ENCODE measurements around the gene DGKQ. TPM values are rescaled to one million over a fixed set of nuclear protein-coding genes. Genes with fewer than 3 reads are reported as not detected.
A peak's percentile ranks its signal among the peaks of the same experiment; 100 is the strongest.

DGKQ gene
- total and polyA plus RNA-seq, 2 of the 8 experiments (the other 6 are each of a cell fraction or from before 2014, with no cell fraction given) = 7.3 to 9.7 TPM

GRCh38 chr4:1019320-1019719 is 46.0 kb upstream of the DGKQ start:
- peaks cover 2 to 14% of the 10 kb centered on the region in 2 experiments for H4K20me1 ChIP-seq (replicated peaks in 1 of 2; ENCODE audit: control insufficient read depth in 1 of 2, insufficient read depth in 2 of 2, low read length in 2 of 2)
- no peaks in the 10 kb centered on the region for H3K23me2 ChIP-seq (ENCODE audit: low read depth, low read length)
- no peak overlapping the region for H3K4me2 ChIP-seq (ENCODE audit: insufficient read depth in 1 of 2, low read depth in 2 of 2, low read length in 2 of 2)
- no peak overlapping the region; the same call in 1 of the 2 replicates for H3K18ac ChIP-seq (ENCODE audit: extremely low read depth, low read length)
- H3K14ac ChIP-seq (ENCODE audit: insufficient read length) = no peak overlapping the region
- no peaks in the 10 kb centered on the region for H3K27me3 ChIP-seq (replicated peaks in 1 of 4; ENCODE audit: control insufficient read depth in 3 of 4, extremely low read depth in 1 of 4, insufficient read depth in 3 of 4, low read length in 3 of 4)
- WGBS, 2 experiments (ENCODE audit: extremely low coverage in 1 of 2, insufficient coverage in 1 of 2, insufficient read length in 1 of 2, insufficient replicate concordance in 2 of 2, low coverage in 1 of 2, low lambda C conversion rate in 2 of 2, missing lambda C conversion rate in 1 of 2) = 84% methylated on average over 9 of the region's 9 CpGs; no CpG with 5 or more reads in 1 of the 2 experiments
- H2BK15ac ChIP-seq (ENCODE audit: low read length) = no peak overlapping the region
- H3K79me2 ChIP-seq (ENCODE audit: control insufficient read depth in 1 of 2, insufficient read depth in 2 of 2, low read length in 2 of 2) = no peaks in the 10 kb centered on the region
- peak overlapping the region; percentile 68; the same call in 1 of the 2 replicates for H4K8ac ChIP-seq (ENCODE audit: extremely low read depth, insufficient read depth, low read length)
- peaks cover 6% of the 10 kb centered on the region for H3K79me1 ChIP-seq (ENCODE audit: low read depth, low read length)
- FAIRE-seq (no peak), DNase-seq (ENCODE audit: low read depth in 1 of 2, low spot score in 2 of 2) (no peak)
- no peak overlapping the region for H3K4ac ChIP-seq (replicated peaks; ENCODE audit: insufficient read length, low read depth, low read length)
- no peak for TF ChIP-seq RAD21 (IDR thresholded peaks at IDR 0.05 in 1 of 2, conservative IDR thresholded peaks at IDR 0.05 in 1 of 2; ENCODE audit: low read depth in 2 of 2, low read length in 2 of 2)
- no peak for TF ChIP-seq CHD1 (IDR thresholded peaks at IDR 0.05; ENCODE audit: low read depth, low read length)
- TF ChIP-seq NANOG (IDR thresholded peaks at IDR 0.05; ENCODE audit: insufficient read depth, low read depth, low read length, poor library complexity, severe bottlenecking) = no peak
- TF ChIP-seq TAF1 (IDR thresholded peaks at IDR 0.05; ENCODE audit: low read depth, low read length) = no peak
- no peak for TF ChIP-seq USF2 (IDR thresholded peaks at IDR 0.05; ENCODE audit: low read length)
- no peak for TF ChIP-seq EP300 (IDR thresholded peaks at IDR 0.05; ENCODE audit: borderline replicate concordance in 1 of 2, low read depth in 2 of 2, low read length in 2 of 2)
- no peak for TF ChIP-seq FOSL1 (IDR thresholded peaks at IDR 0.05; ENCODE audit: insufficient read depth, low read depth, low read length)
- TF ChIP-seq SAP30 (IDR thresholded peaks at IDR 0.05; ENCODE audit: insufficient read depth, insufficient replicate concordance, low read length) = no peak
- no peak for TF ChIP-seq ATF2 (IDR thresholded peaks at IDR 0.05; ENCODE audit: low read length)
- no peak overlapping the region for H2BK20ac ChIP-seq (ENCODE audit: low read length)
- no peak overlapping the region; the same call in 1 of the 2 replicates for H2BK12ac ChIP-seq (ENCODE audit: low read depth, low read length)
- no peak overlapping the region for H3K27ac ChIP-seq (ENCODE audit: low read depth, low read length)
- peak overlapping the region; percentile 75; the same call in 1 of the 2 replicates for H2AK5ac ChIP-seq (ENCODE audit: low read depth, low read length)
- H3K23ac ChIP-seq (ENCODE audit: insufficient read length) = no peak overlapping the region
- no peak overlapping the region for H4K91ac ChIP-seq (replicated peaks; ENCODE audit: insufficient read length, low read length)
- H3K4me1 ChIP-seq (replicated peaks in 1 of 4; ENCODE audit: control insufficient read depth in 3 of 4, insufficient read depth in 4 of 4, low read length in 3 of 4) = peaks cover 0 to 6% (median 2%) of the 10 kb centered on the region in 4 experiments; a peak in 4 of 7 replicates
- H3K36me3 ChIP-seq (ENCODE audit: control insufficient read depth in 2 of 4, insufficient read depth in 4 of 4, low read length in 3 of 4) = no peaks in the 10 kb centered on the region; a peak in 1 of 8 replicates
- no peaks in the 10 kb centered on the region for H3K9me3 ChIP-seq (ENCODE audit: insufficient read depth in 2 of 2, low read depth in 1 of 2, low read length in 1 of 2)
- CTCF ChIA-PET (ENCODE audit: partially characterized antibody) = interaction anchor here (0.6 kb wide), 1 partner anchor 577 kb away, joined by 3 read pairs; no protein-coding TSS in a partner anchor
- H3K4me3 ChIP-seq (ENCODE audit: extremely low read depth in 1 of 4, insufficient read depth in 2 of 4, low read depth in 3 of 4, low read length in 4 of 4) = no peak overlapping the region
- H2AFZ ChIP-seq (ENCODE audit: low read length) = no peak overlapping the region
- H2BK120ac ChIP-seq (replicated peaks; ENCODE audit: low read depth, low read length) = no peak overlapping the region
- POLR2A ChIA-PET (ENCODE audit: partially characterized antibody) = no interaction called here
- no peak overlapping the region for H3K9ac ChIP-seq (replicated peaks in 1 of 4; ENCODE audit: extremely low read depth in 1 of 4, low read depth in 3 of 4, low read length in 3 of 4)
- no peak overlapping the region for H3K56ac ChIP-seq (replicated peaks; ENCODE audit: insufficient read length, low read depth, low read length)
- H4K5ac ChIP-seq (ENCODE audit: insufficient read length, low read depth, low read length) = no peak overlapping the region
- peak overlapping the region; percentile 73; the same call in 1 of the 2 replicates for H2BK5ac ChIP-seq (ENCODE audit: low read depth, low read length)

Measured in H1 (cell line).